SK-N-DZ (cell line): Measurements from ENCODE around the gene DENND2A. TPM values are rescaled to one million over a fixed set of nuclear protein-coding genes. Genes with fewer than 3 reads are reported as not detected.
"Not testable (repeated sequence)": the region's sequence is repeated elsewhere in the genome, so short reads cannot be mapped to it uniquely, and the experiment has no call there.

Source experiments
- DNase-seq: peaks from one replicate; pipeline ENCODE4 v3.0.0-alpha.2; 2015; ENCODE audit warnings: low spot score
- polyA plus RNA-seq, 2 experiments: library from polyadenylated mRNA; depleted of rRNA; stranded (reverse); fragments of >200 nt; gene quantifications; 2 replicates each; pipeline ENCODE4 v1.2.3, GENCODE V29; 2014

DENND2A gene
- 8.9 and 10.6 TPM in 2 replicates for polyA plus RNA-seq (2014; cell fraction: cytosol; rRNA removed)
- 4.6 and 8.0 TPM in 2 replicates for polyA plus RNA-seq (2014; cell fraction: nucleus; rRNA removed)

GRCh38 chr7:140640727-140641523 lies at the start of gene DENND2A:
Gene DENND2A, minus strand, starts transcription at chr7:140640813. Its CDS starts 38,416 bp downstream, at chr7:140602397.
- peak; percentile 84 for DNase-seq

GRCh38 chr7:140689199-140690152 lies 48.9 kb upstream of the DENND2A start:
- DNase-seq, result no peak

GRCh38 chr7:140688341-140688740 lies 47.7 kb upstream of the DENND2A start:
- no peak for DNase-seq

- DNase-seq, result no peak
Observed at GRCh38 chr7:140686921-140687320, 46.3 kb upstream of the DENND2A start.

- no peak for DNase-seq
Observed at GRCh38 chr7:140685407-140686087, 44.9 kb upstream of the DENND2A start.

GRCh38 chr7:140684066-140684950 lies 43.7 kb upstream of the DENND2A start:
- DNase-seq, result no peak

GRCh38 chr7:140683657-140684056 lies 43.0 kb upstream of the DENND2A start:
- DNase-seq, result no peak

- no peak for DNase-seq
Observed at GRCh38 chr7:140681766-140682165, 41.2 kb upstream of the DENND2A start.

GRCh38 chr7:140680886-140681285 lies 40.3 kb upstream of the DENND2A start:
- DNase-seq, result no peak

GRCh38 chr7:140679186-140679585 lies 38.6 kb upstream of the DENND2A start:
- DNase-seq, result no peak

GRCh38 chr7:140678816-140679130 lies 38.2 kb upstream of the DENND2A start:
- DNase-seq, result no peak

- DNase-seq, result no peak
Observed at GRCh38 chr7:140678081-140678815, 37.6 kb upstream of the DENND2A start.

- DNase-seq, result no peak
Observed at GRCh38 chr7:140677496-140677895, 36.9 kb upstream of the DENND2A start.

- DNase-seq, result not testable (repeated sequence)
Observed at GRCh38 chr7:140676956-140677355, 36.3 kb upstream of the DENND2A start.

- no peak for DNase-seq
Observed at GRCh38 chr7:140676306-140676705, 35.7 kb upstream of the DENND2A start.

GRCh38 chr7:140675726-140676125 lies 35.1 kb upstream of the DENND2A start:
- no peak for DNase-seq

- DNase-seq, result peak; percentile 39
Observed at GRCh38 chr7:140674899-140675701, 34.5 kb upstream of the DENND2A start.

- DNase-seq, result no peak
Observed at GRCh38 chr7:140674356-140674800, 33.8 kb upstream of the DENND2A start.

GRCh38 chr7:140673774-140674155 lies 33.2 kb upstream of the DENND2A start:
- no peak for DNase-seq
